Activated CD8-positive, alpha-beta memory T cell treated with anti-CD3 and anti-CD28 coated beads, Interleukin-2, amount 10 ng/mL, durations not matched to agents 7 days and 5 days (primary cell): Measurements from ENCODE around the gene CCIN. TPM values are rescaled to one million over a fixed set of nuclear protein-coding genes. Genes with fewer than 3 reads are reported as not detected.

ENCODE experiments used
- ATAC-seq: fragments of 150-1000 bp; cut with Tn5 transposase; one replicate; pipeline ENCODE4 v1.10.0; 2021; ENCODE audit warnings: moderate library complexity
- CTCF ChIA-PET: fragments of 350-600 bp; sonication (Branson Sonifier 250); formaldehyde crosslinking; loops from one replicate; lab custom pipeline; 2021; ENCODE audit warnings: antibody characterized with exemption; lab: Charles Lee
- DNase-seq: peaks from one replicate; pipeline ENCODE4 v3.0.0-alpha.2; 2020
- H3K27ac Mint-ChIP-seq: one replicate; pipeline ENCODE4 v1.8.0; 2021; ENCODE audit warnings: mild to moderate bottlenecking, mixed read lengths
- H3K27me3 Mint-ChIP-seq: one replicate; pipeline ENCODE4 v1.8.0; 2021; ENCODE audit warnings: mixed read lengths
- H3K36me3 Mint-ChIP-seq: one replicate; pipeline ENCODE4 v1.8.0; 2021; ENCODE audit warnings: mild to moderate bottlenecking, mixed read lengths
- H3K4me1 Mint-ChIP-seq: one replicate; pipeline ENCODE4 v1.8.0; 2021; ENCODE audit warnings: mixed read lengths
- H3K4me3 Mint-ChIP-seq: one replicate; pipeline ENCODE4 v1.8.0; 2021; ENCODE audit warnings: mild to moderate bottlenecking, moderate library complexity, mixed read lengths
- H3K9me3 Mint-ChIP-seq: one replicate; pipeline ENCODE4 v1.8.0; 2022; ENCODE audit warnings: low read depth, mixed read lengths
- total RNA-seq, 2 experiments: library from RNA; stranded (reverse); gene quantifications; one replicate each; pipeline ENCODE4 v1.2.3, GENCODE V29; 2021

CCIN gene
- total RNA-seq, 2 experiments from 2014 or later = 0.15 TPM; not detected in 1

DNA sequence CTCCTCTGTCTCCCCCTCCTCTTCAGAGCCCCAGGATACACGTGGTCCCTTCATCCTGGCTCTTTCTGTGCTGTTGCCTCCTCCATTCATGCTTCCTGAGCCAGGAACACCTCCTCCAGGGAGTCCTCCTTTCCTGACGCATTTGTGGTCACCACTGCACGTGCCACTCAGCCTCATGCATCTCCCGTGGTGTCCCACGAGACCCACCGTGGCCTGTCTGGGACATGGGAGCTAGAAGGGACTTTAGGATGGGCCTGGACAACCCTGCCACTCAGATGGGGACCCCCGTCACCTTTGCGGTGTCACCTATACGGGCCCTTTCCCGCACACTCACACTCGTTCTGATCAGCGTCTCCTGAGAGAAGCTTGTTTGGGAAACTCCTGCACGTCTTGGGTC, 25.9 kb upstream of the CCIN start:
- Mint-ChIP-seq H3K4me3 (peak overlapping the region; percentile 77), H3K9me3 (peaks cover 10% of the 10 kb centered on the region), H3K27me3 (no peaks in the 10 kb centered on the region), H3K4me1 (peaks cover 95% of the 10 kb centered on the region), H3K36me3 (peaks cover 45% of the 10 kb centered on the region), H3K27ac (peak overlapping the region; percentile 94)
- DNase-seq (no peak), ATAC-seq (no peak)
- CTCF ChIA-PET = interaction anchor here (0.6 to 2.9 kb wide), 6 partner anchors 19 to 191 kb away, joined by 3 to 16 read pairs (median 4); partner anchors contain the start of genes CCIN and CLTA

DNA sequence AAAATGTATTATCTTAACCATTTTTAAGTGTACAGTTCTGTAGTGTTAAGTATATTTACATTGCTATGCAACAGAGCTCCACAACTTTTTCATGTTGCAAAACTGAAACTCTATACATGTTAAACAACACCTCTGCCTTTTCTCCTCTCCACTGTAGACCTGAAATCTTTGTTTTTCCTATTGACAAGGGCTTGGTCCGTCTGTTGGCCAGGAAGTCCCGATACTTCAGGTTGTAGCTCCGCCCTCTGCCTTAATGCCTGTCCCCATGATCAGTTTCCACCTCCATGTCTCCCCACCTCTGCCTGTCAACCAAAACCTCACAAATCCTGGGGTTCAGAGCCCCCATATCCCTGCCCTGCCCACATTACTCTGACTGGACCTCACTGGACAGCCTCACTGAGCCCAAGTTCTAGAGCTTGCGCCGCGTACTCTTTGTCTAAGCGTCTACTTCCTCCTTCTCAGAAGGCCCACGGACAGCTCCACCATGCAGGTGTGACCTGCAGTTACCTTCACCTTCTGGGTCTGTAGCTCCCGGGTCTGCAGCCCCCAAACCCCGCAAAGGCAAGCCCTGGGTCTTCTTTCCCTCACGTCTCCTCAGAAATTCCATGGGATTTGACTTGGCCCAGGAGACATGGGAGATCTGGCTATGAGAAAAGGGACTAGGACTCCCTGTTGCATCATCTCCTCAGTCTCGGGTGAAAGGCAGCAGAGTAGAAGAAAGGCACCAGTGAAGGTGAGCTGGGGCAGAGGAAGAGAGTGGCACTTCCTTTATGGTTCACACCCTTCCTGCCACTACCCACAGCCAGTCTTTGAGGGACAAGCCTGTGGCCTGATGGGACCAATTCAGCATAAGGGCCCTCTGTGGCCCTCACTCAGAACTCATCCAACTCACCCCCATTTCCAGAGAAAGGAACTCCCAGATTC, 24.6 kb upstream of the CCIN start:
- peak overlapping the region; percentile 94 for H3K27ac Mint-ChIP-seq
- H3K9me3 Mint-ChIP-seq = peaks cover 10% of the 10 kb centered on the region
- CTCF ChIA-PET = interaction anchor here (0.8 to 2.9 kb wide), 7 partner anchors 8 to 46 kb away, joined by 3 to 16 read pairs (median 5); partner anchors contain the start of genes CLTA and GLIPR2
- DNase-seq = peak; percentile 71
- H3K4me1 Mint-ChIP-seq = peaks cover 94% of the 10 kb centered on the region
- peaks cover 43% of the 10 kb centered on the region for H3K36me3 Mint-ChIP-seq
- H3K4me3 Mint-ChIP-seq = peak overlapping the region; percentile 77
- no peaks in the 10 kb centered on the region for H3K27me3 Mint-ChIP-seq
- peak; percentile 42 for ATAC-seq

DNA sequence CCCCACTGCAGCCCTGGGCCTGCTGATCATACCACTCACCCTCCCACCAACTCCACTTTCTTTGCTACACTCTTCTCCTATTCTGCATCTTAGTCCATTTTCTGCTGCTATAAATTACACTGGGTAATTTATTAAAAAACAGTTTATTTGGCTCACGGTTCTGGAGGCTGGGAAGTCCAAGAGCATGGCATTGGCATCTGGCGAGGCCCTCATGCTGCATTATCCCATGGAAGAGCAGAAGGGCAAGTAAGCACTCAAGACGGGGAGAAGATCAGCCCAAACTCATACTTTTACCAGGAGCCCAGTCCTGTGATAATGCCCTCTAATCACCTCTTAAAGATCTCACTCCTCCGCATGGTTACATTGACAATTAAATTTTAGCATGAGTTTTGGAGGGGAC, 23.2 kb upstream of the CCIN start:
- ATAC-seq = no peak
- H3K4me3 Mint-ChIP-seq = no peak overlapping the region
- H3K36me3 Mint-ChIP-seq = peaks cover 51% of the 10 kb centered on the region
- DNase-seq = no peak
- H3K27me3 Mint-ChIP-seq = no peaks in the 10 kb centered on the region
- H3K27ac Mint-ChIP-seq = no peak overlapping the region
- H3K9me3 Mint-ChIP-seq = peaks cover 10% of the 10 kb centered on the region
- CTCF ChIA-PET = no interaction called here
- H3K4me1 Mint-ChIP-seq = peaks cover 94% of the 10 kb centered on the region

GRCh38 chr9:36146651-36147050, 22.5 kb upstream of the CCIN start:
- peaks cover 94% of the 10 kb centered on the region for H3K4me1 Mint-ChIP-seq
- ATAC-seq (no peak), DNase-seq (no peak)
- H3K27me3 Mint-ChIP-seq = no peaks in the 10 kb centered on the region
- H3K27ac Mint-ChIP-seq = no peak overlapping the region
- CTCF ChIA-PET = interaction anchor here (1.2 to 6.8 kb wide), 3 partner anchors 8 to 15 kb away, joined by 4 to 49 read pairs (median 5); partner anchors contain the start of gene GLIPR2
- peaks cover 55% of the 10 kb centered on the region for H3K36me3 Mint-ChIP-seq
- peaks cover 10% of the 10 kb centered on the region for H3K9me3 Mint-ChIP-seq
- no peak overlapping the region for H3K4me3 Mint-ChIP-seq

DNA sequence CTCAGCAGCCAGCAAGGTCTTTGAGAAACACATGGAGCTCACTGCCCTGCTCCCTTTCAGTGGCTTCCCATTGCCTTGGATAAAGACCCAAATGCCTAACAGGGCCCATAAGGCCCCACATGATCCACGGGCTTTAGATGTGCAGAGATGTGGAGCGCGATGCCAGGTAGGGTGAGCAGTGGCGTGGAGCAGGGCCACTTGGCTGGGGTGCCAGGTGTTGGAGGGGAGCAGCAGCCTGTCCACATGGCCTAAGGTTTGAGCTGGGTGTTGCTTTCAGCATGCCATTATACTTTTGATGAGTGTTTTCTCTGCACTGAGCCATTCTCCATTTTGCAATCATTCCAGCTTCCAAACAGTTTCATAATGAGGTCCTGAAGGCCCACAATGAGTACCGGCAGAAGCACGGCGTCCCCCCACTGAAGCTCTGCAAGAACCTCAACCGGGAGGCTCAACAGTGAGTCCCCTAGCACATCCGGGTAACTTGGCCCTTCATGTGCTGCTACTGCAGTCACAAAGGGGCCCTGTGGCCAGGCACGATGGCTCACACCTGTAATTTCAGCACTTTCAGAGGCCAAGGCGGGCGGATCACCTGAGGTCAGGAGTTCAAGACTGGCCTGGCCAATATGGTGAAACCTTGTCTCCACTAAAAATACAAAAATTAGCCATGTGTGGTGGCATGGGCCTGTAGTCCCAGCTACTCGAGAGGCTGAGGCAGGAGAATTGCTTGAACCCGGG, 21.6 kb upstream of the CCIN start:
- H3K27me3 Mint-ChIP-seq = no peaks in the 10 kb centered on the region
- no peak overlapping the region for H3K4me3 Mint-ChIP-seq
- CTCF ChIA-PET = interaction anchor here (1.2 to 6.8 kb wide), 7 partner anchors 9 to 46 kb away, joined by 4 to 49 read pairs (median 6); partner anchors contain the start of genes CLTA and GLIPR2
- ATAC-seq (no peak), DNase-seq (no peak)
- H3K36me3 Mint-ChIP-seq = peaks cover 59% of the 10 kb centered on the region
- H3K4me1 Mint-ChIP-seq = peaks cover 93% of the 10 kb centered on the region
- H3K9me3 Mint-ChIP-seq = peaks cover 10% of the 10 kb centered on the region
- peak overlapping the region; percentile 69 for H3K27ac Mint-ChIP-seq

GRCh38 chr9:36148311-36149051, 20.7 kb upstream of the CCIN start:
- H3K4me3 Mint-ChIP-seq = no peak overlapping the region

DNA sequence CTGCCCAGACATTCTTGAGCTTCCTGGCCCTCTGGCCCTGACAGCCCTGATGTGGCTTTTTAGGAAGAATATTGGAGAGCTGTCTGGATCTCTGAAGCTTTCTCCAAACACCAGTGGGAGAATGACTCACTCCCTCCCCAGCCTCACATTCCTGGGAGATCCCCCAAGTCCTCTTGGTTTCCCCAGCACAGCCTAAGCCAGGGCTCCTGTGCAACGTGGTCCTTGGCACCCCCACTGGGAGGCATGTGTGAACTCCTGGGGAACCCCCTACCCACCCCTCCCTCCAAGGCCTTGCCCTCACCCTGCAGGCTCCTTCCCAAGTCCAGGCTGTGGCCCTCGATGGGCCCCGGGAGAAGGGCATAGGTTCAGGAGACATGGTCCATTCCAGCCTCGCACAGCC, 20.0 kb upstream of the CCIN start:
- DNase-seq (no peak), ATAC-seq (no peak)
- peak overlapping the region; percentile 69 for H3K27ac Mint-ChIP-seq
- H3K4me3 Mint-ChIP-seq = no peak overlapping the region
- H3K9me3 Mint-ChIP-seq = peaks cover 10% of the 10 kb centered on the region
- CTCF ChIA-PET = interaction anchor here (1.4 to 6.8 kb wide), 7 partner anchors 11 to 46 kb away, joined by 4 to 49 read pairs (median 10); partner anchors contain the start of genes CLTA and GLIPR2
- H3K4me1 Mint-ChIP-seq = peaks cover 86% of the 10 kb centered on the region
- peaks cover 59% of the 10 kb centered on the region for H3K36me3 Mint-ChIP-seq
- no peaks in the 10 kb centered on the region for H3K27me3 Mint-ChIP-seq

More at GRCh38 chr9:36148311-36149051, 20.7 kb upstream of the CCIN start:
- CTCF ChIA-PET = interaction anchor here (0.7 to 6.8 kb wide), 10 partner anchors 9 to 45 kb away, joined by 3 to 49 read pairs (median 6); partner anchors contain the start of genes CLTA and GLIPR2
- peak; percentile 92 for DNase-seq
- H3K27ac Mint-ChIP-seq = peak overlapping the region; percentile 69
- peaks cover 10% of the 10 kb centered on the region for H3K9me3 Mint-ChIP-seq
- ATAC-seq = peak; percentile 43
- H3K4me1 Mint-ChIP-seq = peaks cover 90% of the 10 kb centered on the region
- H3K27me3 Mint-ChIP-seq = no peaks in the 10 kb centered on the region
- H3K36me3 Mint-ChIP-seq = peaks cover 61% of the 10 kb centered on the region

- Mint-ChIP-seq H3K27ac (peak overlapping the region; percentile 95), H3K4me3 (peak overlapping the region; percentile 33), H3K27me3 (no peaks in the 10 kb centered on the region), H3K9me3 (peaks cover 6% of the 10 kb centered on the region), H3K4me1 (peaks cover 75% of the 10 kb centered on the region), H3K36me3 (peaks cover 56% of the 10 kb centered on the region)
- CTCF ChIA-PET = interaction anchor here (1.3 to 6.8 kb wide), 5 partner anchors 9 to 48 kb away, joined by 4 to 49 read pairs (median 6); partner anchors contain the start of gene GLIPR2
- ATAC-seq (no peak), DNase-seq (no peak)
Observed at GRCh38 chr9:36150574-36151315, 18.4 kb upstream of the CCIN start.

GRCh38 chr9:36151316-36152210, 17.6 kb upstream of the CCIN start:
- peak; percentile 91 for ATAC-seq
- H3K4me1 Mint-ChIP-seq = peaks cover 69% of the 10 kb centered on the region
- DNase-seq = peak; percentile 96
- peaks cover 56% of the 10 kb centered on the region for H3K36me3 Mint-ChIP-seq
- no peaks in the 10 kb centered on the region for H3K9me3 Mint-ChIP-seq
- H3K27me3 Mint-ChIP-seq = no peaks in the 10 kb centered on the region
- H3K4me3 Mint-ChIP-seq = peak overlapping the region; percentile 67
- CTCF ChIA-PET = interaction anchor here (0.7 to 6.8 kb wide), 11 partner anchors 10 to 199 kb away, joined by 3 to 49 read pairs (median 5); partner anchors contain the start of genes CLTA and GLIPR2
- peak overlapping the region; percentile 95 for H3K27ac Mint-ChIP-seq

GRCh38 chr9:36152741-36153438, 16.3 kb upstream of the CCIN start:
- Mint-ChIP-seq H3K4me3 (no peak overlapping the region), H3K9me3 (no peaks in the 10 kb centered on the region), H3K27ac (peak overlapping the region; percentile 16), H3K36me3 (peaks cover 51% of the 10 kb centered on the region), H3K27me3 (no peaks in the 10 kb centered on the region), H3K4me1 (peaks cover 58% of the 10 kb centered on the region)
- CTCF ChIA-PET = interaction anchor here (0.5 to 6.8 kb wide), 10 partner anchors 12 to 198 kb away, joined by 3 to 49 read pairs (median 4); partner anchors contain the start of genes CLTA, GLIPR2 and RECK
- DNase-seq (no peak), ATAC-seq (no peak)
